ENCODE measurements around the gene RTL1. TPM values are rescaled to one million over a fixed set of nuclear protein-coding genes. Genes with fewer than 3 reads are reported as not detected.

RTL1 gene
- total RNA-seq, 1 donor from 2014 or later: not detected

- no peaks in the 10 kb centered on the region for H3K36me3 Mint-ChIP-seq (ENCODE audit: low read depth)
- DNase-seq (no peak), ATAC-seq (ENCODE audit: low read depth) (no peak)
- no peaks in the 10 kb centered on the region for H3K9me3 Mint-ChIP-seq
- CTCF ChIA-PET: no interaction called here
- no peak overlapping the region for H3K27ac Mint-ChIP-seq
- no peak overlapping the region for H3K4me3 Mint-ChIP-seq
- H3K4me1 Mint-ChIP-seq: no peaks in the 10 kb centered on the region
- intact Hi-C loops (cut with micrococcal nuclease): no loop called here
- POLR2A ChIA-PET: no interaction called here
- peaks cover 33% of the 10 kb centered on the region for H3K27me3 Mint-ChIP-seq
- TF ChIP-seq CTCF (IDR thresholded peaks at IDR 0.05): no peak
Observed at GRCh38 chr14:100898465-100898864, 5.1 kb downstream of the RTL1 start.

DNA sequence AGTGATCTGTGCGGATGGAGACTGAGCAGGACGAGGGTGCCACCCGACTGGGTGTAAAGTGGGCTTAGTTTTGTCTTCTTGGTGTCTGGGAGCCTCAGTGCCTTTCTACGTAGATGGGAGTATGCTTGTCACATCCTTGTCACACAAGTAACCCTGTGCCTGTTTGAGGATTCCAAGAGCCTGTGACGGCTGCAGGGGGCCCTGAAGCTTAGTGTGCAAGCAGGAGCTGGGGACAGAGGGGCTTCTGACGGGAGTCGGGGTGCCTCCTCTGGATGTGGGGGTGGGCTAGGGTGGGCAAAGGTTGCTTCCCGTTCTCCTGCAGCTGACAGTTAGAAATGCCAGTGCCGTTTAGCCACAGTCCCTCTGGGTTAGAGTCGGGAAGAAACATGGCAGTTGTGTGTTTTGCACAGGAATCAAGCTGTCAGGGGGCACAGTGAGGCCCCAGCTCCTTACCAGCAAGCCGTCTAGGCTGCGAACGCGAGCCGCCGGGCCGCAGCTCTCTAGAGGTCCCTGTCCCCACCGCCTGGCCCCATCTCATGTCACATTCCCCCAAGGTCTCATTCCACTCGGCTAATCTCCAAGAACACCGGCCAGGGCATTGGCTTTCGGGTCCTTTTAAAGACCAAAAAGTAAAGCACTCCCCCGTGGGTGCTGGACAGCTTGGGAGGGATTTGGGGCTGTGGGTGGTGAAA, 7.0 kb downstream of the RTL1 start:
- Mint-ChIP-seq H3K4me3 (no peak overlapping the region), H3K9me3 (no peaks in the 10 kb centered on the region), H3K27ac (no peak overlapping the region), H3K36me3 (ENCODE audit: low read depth) (no peaks in the 10 kb centered on the region), H3K4me1 (no peaks in the 10 kb centered on the region), H3K27me3 (peaks cover 23% of the 10 kb centered on the region)
- ChIA-PET CTCF (no interaction called here), POLR2A (no interaction called here)
- DNase-seq (no peak), ATAC-seq (ENCODE audit: low read depth) (no peak)
- no peak for TF ChIP-seq CTCF (IDR thresholded peaks at IDR 0.05)
- intact Hi-C loops (cut with micrococcal nuclease): no loop called here

DNA sequence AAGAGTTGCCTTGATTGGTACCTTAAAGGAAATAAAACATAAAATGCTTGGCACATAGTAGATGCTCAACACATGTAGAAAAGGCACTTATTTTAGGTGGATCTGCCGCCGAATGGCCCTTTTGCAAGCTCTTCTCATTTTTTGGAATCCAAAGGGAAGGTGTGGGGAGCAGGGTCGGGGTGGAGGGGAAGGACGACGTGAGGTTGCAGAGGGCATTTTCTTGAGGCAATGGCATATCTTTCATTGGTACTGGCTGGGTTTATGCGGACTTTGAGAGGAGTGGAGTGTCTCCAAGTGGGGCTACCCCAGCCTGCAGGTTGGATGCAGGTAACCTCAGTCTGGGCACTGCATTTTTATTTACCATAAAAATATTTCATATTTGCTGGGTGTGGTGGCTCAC, 8.1 kb downstream of the RTL1 start:
- intact Hi-C loops (cut with micrococcal nuclease): no loop called here
- CTCF ChIA-PET: no interaction called here
- no peak overlapping the region for H3K4me3 Mint-ChIP-seq
- H3K36me3 Mint-ChIP-seq (ENCODE audit: low read depth): no peaks in the 10 kb centered on the region
- no peak for TF ChIP-seq CTCF (IDR thresholded peaks at IDR 0.05)
- no peak for ATAC-seq (ENCODE audit: low read depth)
- no peak overlapping the region for H3K27ac Mint-ChIP-seq
- H3K27me3 Mint-ChIP-seq: peaks cover 18% of the 10 kb centered on the region
- POLR2A ChIA-PET: no interaction called here
- DNase-seq: no peak
- H3K9me3 Mint-ChIP-seq: no peaks in the 10 kb centered on the region
- H3K4me1 Mint-ChIP-seq: no peaks in the 10 kb centered on the region

DNA sequence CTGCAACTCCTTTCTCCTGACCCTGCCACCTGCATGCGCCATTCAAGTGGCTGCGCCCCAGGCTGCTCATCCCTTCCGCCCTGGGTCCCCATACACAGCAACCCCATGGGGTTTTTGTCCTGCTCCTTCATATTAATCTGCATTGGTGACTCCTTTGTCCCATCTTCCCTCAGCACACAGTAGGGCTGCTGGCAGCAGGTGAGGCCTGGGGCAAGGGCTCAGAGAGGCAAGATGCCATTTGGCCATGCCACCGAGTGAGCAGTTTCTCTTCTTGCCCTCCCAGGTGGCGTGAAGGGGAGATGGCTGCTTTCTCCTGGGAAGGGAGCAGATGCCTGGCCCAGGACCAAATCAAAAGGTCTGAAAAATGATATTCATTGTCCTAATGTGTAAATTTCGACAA, 9.1 kb downstream of the RTL1 start:
- intact Hi-C loops (cut with micrococcal nuclease): no loop called here
- Mint-ChIP-seq H3K4me3 (no peak overlapping the region), H3K27me3 (peaks cover 11% of the 10 kb centered on the region), H3K4me1 (no peaks in the 10 kb centered on the region), H3K9me3 (no peaks in the 10 kb centered on the region), H3K27ac (no peak overlapping the region), H3K36me3 (ENCODE audit: low read depth) (no peaks in the 10 kb centered on the region)
- CTCF ChIA-PET: no interaction called here
- ATAC-seq (ENCODE audit: low read depth): no peak
- POLR2A ChIA-PET: no interaction called here
- TF ChIP-seq CTCF (IDR thresholded peaks at IDR 0.05): no peak
- no peak for DNase-seq

GRCh38 chr14:100893760-100894159, 9.8 kb downstream of the RTL1 start:
- H3K4me3 Mint-ChIP-seq: no peak overlapping the region
- H3K9me3 Mint-ChIP-seq: no peaks in the 10 kb centered on the region
- H3K27me3 Mint-ChIP-seq: peaks cover 4% of the 10 kb centered on the region
- H3K36me3 Mint-ChIP-seq (ENCODE audit: low read depth): no peaks in the 10 kb centered on the region
- intact Hi-C loops (cut with micrococcal nuclease): no loop called here
- no peak for TF ChIP-seq CTCF (IDR thresholded peaks at IDR 0.05)
- ATAC-seq (ENCODE audit: low read depth) (no peak), DNase-seq (no peak)
- ChIA-PET CTCF (no interaction called here), POLR2A (no interaction called here)
- H3K4me1 Mint-ChIP-seq: no peaks in the 10 kb centered on the region
- H3K27ac Mint-ChIP-seq: no peak overlapping the region

Measured in activated B cell treated with CpG ODN at 0.5 μM for 24 hours (primary cell).